Measurements from ENCODE around the gene GLI2.

The GLI2 gene

GRCh38 chr2:120735746-120736170, at the start of gene GLI2:
TSS of gene GLI2 (plus strand) at chr2:120735868. CDS start at chr2:120797321, 61,453 bp downstream.
- peak; percentile 44 for DNase-seq (ENCODE audit: low spot score)

- DNase-seq (ENCODE audit: low spot score) = no peak
Observed at GRCh38 chr2:120685974-120686297, 49.7 kb upstream of the GLI2 start.

GRCh38 chr2:120686511-120687168, 49.0 kb upstream of the GLI2 start:
- DNase-seq (ENCODE audit: low spot score) = no peak

DNA sequence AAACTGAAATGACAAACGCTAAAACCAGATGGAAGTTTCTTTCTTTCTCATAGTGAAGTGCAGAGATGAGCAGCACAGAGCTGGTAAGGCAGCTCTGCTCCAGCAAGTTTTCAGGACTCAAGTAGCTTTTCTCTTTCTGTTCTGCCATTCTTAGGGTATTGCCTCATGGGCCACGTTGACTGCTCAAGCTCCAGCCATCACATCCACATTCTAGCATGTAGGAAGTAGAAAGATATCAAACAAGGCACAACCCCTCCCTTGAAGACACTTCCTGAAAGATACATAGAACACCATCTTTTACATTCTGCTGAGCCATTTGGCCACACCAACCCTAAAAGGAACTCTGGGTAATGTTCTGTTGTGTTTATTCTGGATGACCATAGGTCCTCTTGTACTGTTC, 48.5 kb upstream of the GLI2 start:
- DNase-seq (ENCODE audit: low spot score) = no peak

DNA sequence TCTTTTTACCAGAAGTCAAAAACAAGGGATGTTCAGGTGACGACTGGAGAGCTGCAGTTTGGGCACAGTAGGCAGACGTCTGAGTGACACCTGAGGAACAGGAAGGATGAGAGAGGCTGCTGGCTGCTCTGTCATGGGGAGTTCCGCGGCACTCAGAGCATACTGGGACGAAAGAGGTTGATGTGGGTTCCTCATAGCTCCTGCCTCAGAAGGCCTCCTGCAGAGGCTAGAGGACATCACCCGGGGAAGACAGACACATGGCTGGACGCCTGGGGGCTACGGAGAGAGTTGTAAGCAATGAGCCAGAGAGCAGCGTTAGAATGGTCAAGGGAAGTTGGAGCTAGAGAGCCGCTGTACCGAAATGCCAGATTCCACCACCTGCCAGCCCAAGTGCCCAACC, 45.1 kb upstream of the GLI2 start:
- DNase-seq (ENCODE audit: low spot score) = no peak

GRCh38 chr2:120691410-120691809, 44.3 kb upstream of the GLI2 start:
- DNase-seq (ENCODE audit: low spot score) = no peak

GRCh38 chr2:120692691-120693090, 43.0 kb upstream of the GLI2 start:
- no peak for DNase-seq (ENCODE audit: low spot score)

DNA sequence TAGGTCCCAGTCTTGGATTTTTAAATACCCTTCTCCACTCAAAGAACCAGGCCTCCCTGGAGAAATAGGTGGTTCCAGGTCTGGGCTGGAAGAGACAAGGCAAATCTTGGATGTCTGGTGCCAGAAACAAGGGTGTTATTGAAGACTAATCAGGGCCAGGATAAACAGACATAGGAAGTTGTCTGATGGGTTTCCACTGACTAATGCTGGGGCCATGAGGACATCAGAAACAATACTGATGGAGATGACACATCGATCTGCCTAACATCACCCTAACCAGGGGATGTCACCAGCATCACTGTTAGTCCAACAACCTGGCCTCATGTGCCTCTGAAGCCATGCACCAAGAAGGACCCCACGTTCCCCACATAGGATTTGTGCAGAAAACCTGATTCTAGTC, 42.5 kb upstream of the GLI2 start:
- no peak for DNase-seq (ENCODE audit: low spot score)

DNA sequence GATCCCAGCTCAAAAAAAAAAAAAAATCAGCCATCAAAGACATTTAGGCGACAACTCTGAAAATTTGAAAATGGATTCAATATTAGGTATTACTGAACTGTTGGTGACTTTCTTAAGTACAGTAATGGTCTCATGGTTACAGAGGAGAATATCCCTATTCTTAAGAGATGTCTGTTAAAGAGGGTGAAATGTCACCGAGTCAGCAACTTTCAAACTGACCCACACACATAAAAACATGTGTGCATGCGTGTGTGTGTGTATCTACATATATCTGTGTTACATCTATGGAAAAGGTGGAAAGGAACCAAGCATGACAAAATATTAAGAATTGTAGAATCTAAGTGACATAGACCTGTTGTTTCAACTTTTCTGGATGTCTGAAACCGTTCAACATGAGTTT, 41.6 kb upstream of the GLI2 start:
- no peak for DNase-seq (ENCODE audit: low spot score)

GRCh38 chr2:120697471-120697870, 38.2 kb upstream of the GLI2 start:
- DNase-seq (ENCODE audit: low spot score) = no peak

DNA sequence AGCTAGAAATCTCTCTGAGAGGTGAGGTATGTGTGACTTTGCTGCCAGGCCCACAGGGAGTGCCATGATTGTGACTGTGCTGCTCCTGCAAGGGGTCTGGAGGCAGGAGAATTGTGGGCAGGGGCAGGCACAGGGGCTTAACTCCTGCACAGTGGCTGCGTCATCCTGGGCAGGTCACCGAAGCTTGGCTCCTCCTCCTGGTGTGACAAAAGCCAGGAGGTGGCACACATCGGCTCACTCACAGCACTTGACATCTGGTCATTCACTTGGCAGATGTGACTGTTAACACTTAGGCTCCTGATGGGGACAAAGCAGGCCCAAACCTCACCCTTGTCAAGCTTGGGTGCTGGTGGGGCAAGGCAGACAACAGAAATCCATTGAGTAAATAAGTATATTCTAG, 36.4 kb upstream of the GLI2 start:
- DNase-seq (ENCODE audit: low spot score) = no peak

DNA sequence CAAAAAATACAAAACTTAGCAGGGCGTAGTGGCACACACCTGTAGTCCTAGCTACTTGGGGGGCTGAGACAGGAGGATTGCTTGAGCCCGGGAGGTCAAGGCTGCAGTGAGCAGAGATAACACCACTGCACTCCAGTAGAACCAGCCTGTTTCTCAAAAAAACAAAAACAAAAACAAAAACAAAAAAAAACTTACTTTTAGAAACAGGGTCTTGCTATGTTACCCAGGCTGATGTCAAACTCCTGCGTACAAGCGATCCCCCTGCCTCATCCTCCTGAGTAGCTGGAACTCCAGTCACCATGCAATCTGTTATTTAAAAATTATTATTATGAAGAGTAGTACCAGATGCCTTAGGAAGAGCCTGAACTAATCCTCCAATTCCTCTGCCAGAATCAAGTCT, 35.0 kb upstream of the GLI2 start:
- DNase-seq (ENCODE audit: low spot score) = no peak

DNA sequence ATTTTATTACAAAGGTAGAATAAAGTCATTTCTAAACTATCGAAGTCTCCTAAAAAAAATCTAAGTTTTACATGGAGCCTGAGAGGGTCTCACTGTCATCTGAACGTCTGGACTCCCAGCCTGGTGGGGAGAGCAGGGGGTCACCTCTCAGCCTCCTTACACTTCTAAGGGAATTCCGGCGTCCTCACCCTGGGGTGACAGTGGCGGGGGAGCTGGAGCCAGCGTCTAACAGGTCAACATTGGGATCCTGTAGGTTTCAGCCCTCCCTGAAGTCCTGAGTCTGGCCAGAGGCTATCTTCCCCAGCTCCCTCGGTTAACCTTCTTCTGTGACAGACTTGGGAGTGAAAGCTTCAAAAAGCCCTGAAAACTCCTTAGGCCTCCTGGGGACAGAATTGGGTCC, 34.6 kb upstream of the GLI2 start:
- no peak for DNase-seq (ENCODE audit: low spot score)

DNA sequence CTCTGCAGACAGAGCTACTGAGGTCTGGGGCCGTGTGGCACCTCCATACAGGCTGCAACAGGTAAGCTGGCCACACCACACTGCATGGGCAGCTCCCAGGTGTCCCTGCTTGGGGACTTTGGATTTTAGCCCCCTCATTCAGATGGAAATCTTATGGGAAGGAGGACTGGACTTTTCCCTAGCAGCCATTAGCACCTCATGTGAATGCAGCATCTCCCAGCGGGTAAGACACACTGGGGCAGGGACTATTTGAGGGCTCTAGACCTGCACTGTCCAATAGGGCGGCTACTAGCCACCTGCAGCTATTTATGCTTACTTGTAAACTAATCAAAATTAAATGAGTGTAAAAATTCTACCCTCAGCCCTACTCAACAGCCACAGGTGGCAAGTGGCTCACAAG, 34.2 kb upstream of the GLI2 start:
- no peak for DNase-seq (ENCODE audit: low spot score)

DNA sequence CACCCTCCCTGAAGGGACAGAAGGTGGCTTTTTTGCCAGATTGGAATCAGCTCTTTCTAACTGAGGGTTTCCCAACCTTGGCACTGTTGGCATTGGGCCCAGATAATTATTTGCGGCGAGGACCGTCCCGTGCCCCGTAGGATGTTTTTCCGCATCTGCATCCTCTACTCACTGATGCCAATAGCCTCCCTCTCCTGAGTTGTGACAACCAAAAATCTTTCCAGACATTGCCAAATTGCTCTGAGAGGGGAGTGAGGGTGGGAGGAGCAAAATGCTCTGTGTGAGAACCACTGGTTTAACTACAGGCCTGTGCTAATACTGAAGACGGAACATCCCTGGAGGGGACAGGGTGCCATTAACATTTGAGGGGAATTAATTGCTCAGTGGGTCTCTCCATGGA, 33.6 kb upstream of the GLI2 start:
- DNase-seq (ENCODE audit: low spot score) = no peak

DNA sequence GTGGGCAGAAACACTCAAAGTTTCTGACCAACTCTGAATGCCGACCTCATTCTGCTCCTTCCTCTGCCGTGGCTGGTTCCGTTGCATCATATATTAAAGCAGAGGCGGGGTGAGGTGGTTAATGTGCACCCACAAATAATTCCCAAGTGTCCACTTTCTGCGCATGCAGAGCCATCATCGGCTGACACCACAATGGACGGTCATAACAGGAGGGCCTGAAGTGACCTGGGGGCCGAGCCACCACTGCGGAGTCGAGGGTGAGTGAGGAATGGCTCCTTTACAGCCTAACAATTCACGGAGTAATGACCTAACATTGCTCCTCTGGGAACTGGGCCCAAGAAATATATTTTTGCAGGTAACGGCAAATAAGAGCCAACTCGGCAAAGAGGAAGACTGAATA, 32.9 kb upstream of the GLI2 start:
- DNase-seq (ENCODE audit: low spot score) = no peak

- DNase-seq (ENCODE audit: low spot score) = no peak
Observed at GRCh38 chr2:120703330-120703994, 32.2 kb upstream of the GLI2 start.

DNA sequence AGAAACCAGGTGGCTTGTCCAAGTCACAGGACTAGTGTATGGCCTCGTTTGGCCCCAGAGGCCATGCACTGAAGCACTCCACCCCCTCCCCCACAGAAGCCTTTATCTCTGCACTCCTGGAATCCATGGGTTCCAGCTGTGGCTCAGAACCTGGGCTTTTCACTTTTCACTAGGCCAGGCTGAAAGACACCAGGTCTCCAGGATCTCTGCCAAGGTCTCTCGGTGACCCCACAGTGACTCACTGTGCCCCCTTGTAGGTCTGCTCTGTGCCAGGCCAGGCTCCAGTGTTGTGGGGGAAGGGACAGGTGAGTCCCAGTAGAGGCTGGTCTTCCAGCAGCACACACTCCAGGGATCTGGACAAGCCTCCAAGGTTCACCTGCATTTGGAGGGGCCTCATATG, 31.0 kb upstream of the GLI2 start:
- DNase-seq (ENCODE audit: low spot score) = no peak

- DNase-seq (ENCODE audit: low spot score) = no peak
Observed at GRCh38 chr2:120707816-120708215, 27.9 kb upstream of the GLI2 start.

DNA sequence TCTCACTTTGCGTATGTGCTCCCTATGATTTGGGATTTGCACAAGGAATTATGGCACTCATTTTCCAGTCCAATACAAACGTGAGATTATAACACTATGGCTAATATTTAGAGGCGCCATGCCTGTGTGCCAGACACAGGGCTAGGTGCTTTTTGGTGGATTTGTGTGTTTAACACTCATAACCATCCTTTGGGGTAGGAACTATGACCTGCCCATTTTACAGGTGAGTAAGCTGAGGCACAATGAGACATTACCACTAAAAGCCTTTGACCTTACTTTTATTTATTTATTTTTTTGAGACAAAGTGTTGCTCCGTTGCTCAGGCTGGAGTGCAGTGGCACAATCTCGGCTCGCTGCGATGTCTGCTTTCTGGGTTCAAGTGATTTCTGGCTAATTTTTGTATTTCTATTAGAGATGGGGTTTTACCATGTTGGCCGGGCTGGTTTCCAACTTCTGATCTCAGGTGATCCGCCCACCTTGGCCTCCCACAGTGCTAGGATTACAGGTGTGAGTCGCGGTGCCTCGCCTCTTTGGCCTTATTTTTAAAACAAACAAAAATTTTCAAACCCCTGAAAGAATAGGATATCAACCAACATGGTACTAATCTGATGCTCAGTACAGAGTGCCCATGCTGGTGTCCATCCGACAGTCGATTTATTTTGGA, 26.6 kb upstream of the GLI2 start:
- DNase-seq (ENCODE audit: low spot score) = no peak

DNA sequence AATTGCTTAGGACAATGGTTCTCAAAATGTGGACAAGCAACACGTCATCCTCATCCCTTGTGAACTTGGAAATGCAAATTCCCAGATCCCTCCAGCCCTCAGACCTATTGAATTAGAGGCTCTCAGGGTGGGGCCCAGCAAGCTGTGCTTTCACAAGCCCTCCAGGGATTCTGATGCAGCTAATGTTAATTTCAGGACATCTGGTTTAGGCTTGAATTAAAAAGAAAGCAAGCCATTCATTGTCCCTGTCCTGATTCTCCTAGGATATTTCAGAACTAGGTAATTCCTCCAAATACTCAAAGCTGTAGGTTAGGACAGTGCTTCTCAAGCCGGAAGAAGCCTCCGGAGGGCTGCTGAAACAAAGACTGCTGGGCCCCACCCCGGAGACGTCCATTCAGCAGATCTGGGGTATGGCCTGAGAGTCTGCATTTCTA, 26.0 kb upstream of the GLI2 start:
- no peak for DNase-seq (ENCODE audit: low spot score)

DNA sequence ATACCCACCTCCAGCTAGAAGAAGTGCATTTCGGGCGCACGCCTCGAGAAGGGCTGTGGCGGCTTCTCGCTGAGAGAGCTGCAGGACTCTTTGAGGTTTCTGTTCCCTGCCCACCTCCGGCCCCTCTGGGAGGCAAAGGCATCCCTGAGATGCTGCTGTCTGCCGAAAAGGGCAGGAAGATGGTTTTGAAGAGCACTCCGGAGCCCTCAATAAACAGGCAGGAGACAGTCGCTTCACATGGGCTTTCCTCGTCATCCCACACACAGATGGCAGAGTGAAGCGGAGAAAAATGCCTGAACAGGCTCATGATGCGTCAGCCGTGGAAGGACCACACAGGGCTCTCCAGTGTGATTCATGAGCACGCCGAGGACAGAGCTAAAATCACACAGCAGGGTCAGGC, 25.4 kb upstream of the GLI2 start:
- no peak for DNase-seq (ENCODE audit: low spot score)

GRCh38 chr2:120711694-120712093, 24.0 kb upstream of the GLI2 start:
- no peak for DNase-seq (ENCODE audit: low spot score)
